HG02970 (cell line): ENCODE data around the gene EPHX1.
"Not testable (repeated sequence)": the region's sequence is repeated elsewhere in the genome, so short reads cannot be mapped to it uniquely, and the experiment has no call there.

Experiments
- ATAC-seq: cut with Tn5 transposase; IDR thresholded peaks from one replicate; pipeline ENCODE4 v1.9.1; 2021; ENCODE audit warnings: mild to moderate bottlenecking, moderate library complexity, moderate number of reproducible peaks; ENCODE audit not compliant: unreplicated experiment, low FRiP score

The EPHX1 gene

GRCh38 chr1:225879521-225880221, 69.7 kb downstream of the EPHX1 start:
- no peak for ATAC-seq

GRCh38 chr1:225880222-225880588, 70.3 kb downstream of the EPHX1 start:
- ATAC-seq, result no peak

DNA sequence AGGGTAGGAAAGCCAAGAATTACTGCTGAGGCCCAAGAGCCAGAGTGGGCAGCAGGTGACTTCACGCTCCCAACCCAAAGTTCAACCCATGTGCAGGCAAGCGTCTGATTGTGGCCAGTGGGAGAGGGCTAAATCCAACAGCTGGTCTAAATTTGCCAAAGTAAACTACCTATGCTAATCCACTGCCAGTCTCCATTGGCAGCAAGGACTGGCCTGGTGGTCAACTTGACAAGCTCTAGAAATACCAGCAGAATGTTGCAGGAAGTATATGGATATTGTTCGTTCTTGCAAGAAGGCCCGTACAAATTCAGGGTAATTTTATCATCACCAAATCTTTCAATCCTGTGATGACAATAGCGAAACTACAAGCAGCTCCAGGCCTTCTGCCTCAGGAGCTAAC, 70.7 kb downstream of the EPHX1 start:
- no peak for ATAC-seq

DNA sequence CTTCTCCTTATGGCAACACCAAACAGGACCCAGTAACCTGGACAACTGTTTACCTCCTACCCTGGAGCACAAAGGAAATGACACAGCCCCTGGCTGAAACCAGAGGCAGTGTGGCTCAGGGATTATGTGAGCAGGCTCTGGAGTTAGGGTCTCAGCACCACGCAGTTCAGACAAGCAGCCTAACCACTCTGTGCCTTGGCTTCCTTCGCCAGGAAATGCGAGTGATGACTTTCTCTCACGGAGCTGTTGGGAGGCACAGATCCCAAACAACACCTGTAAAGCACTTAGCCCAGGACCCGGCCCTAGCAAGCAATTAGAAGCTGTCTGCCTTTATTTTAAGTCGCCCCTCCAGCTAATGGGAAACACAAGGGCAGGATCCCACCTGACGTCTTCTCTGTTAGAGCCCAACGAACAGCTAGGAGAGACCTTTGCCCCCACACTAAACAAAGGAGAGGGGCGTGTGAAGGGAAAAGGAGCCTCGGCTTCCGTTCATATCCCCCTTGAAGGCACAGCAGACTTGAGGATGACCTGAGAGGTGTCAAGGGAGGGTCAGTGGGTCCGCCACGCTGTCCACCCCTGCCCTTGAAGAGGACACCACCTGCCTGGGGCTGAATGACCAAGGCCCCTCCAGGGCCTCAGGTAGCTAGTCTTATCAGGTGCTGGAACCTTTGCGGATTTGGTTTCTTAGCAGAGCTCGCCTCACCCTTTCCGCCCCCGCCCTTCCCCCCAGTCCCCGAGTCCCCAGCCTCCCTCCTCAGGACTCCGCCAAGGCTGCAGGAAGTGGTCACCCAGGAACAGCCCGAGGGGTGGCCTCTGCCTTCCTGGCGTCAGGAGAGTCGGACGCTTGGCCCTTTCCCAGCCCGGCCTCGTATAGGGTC, 71.4 kb downstream of the EPHX1 start:
- ATAC-seq, result no peak

DNA sequence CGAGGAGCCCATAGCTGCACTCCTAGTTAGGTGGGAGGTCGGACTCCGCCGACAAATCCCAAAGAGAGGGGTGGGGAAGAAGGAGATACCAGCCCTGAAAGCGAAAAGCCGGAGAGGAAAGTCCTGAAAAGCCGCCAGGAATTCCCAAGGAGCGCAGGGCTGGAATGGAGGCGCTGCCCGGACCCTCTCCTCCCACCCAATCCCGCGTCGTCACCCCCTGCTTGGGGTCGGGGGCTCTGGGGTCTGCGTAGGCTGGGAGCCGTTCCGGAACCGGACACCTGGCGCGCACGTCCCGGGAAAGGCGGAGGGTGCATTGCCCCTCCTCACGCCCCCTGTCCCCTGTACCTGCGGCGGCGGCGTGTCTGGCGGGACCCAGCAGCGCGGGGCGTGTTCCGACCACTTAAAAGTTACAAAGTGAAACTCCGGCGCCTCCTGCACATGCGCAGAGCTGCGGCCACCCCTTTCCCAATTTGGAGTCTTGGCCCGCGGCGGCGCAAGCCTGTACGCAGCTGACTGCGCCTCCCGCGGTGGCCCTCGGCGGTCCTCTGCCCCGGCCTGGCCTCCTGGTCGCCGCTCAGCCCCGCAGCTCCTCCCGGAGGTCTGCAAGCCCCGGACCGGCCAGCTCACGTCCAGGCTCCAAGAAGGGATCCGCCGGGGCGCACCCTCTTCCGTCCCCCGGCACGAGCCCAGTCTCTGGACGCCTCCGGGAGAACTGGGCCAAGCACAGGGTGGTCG, 72.2 kb downstream of the EPHX1 start, which contains the start of gene TMEM63A:
Gene TMEM63A (minus strand): TSS at position 422 of the 735 bp plus-strand sequence. CDS start 4,800 bp downstream, outside the sequence.
- ATAC-seq, result peak; percentile 70

DNA sequence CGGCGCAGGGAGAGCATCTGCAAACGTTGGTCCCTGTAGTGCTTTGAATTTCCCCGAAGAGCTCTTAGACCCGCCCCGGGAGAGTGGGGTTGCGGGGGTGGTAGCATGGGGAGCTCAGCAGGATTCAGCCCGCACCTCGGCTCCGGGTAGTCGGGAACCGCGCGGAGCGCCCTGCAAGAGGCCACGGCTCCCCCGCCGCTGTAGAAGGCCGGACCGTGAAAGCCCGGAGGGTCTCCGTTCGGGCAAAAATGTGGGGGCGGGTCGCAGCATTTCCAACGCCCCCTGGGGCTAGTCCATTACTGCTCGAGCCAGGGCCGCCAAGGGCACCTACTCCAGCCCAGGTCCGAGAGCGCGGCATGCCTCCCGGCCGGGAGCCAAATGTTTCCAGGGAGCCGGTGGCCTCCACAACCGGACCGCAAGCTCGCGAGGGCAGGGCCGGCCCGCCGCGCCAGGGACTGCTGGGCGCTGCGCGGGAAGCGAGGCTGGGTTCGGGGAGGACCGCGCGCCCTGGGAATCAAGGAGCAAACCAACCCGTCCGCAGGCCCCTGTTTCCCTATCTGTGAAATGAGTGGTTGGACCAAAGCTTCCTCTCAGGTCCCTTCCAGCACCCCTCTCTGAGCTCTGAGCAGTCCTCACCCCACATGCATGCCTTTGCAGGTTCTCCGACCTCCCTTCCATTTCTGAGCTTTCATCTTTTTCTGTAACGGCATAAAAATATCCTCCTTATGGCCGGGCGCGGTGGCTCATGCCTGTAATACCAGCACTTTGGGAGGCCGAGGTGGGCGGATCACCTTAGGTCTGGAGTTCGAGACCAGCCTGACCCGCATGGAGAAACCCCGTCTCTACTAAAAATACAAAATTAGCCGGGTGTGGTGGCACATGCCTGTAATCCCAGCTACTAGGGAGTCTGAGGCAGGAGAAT, 73.0 kb downstream of the EPHX1 start:
- peak; percentile 12 for ATAC-seq

DNA sequence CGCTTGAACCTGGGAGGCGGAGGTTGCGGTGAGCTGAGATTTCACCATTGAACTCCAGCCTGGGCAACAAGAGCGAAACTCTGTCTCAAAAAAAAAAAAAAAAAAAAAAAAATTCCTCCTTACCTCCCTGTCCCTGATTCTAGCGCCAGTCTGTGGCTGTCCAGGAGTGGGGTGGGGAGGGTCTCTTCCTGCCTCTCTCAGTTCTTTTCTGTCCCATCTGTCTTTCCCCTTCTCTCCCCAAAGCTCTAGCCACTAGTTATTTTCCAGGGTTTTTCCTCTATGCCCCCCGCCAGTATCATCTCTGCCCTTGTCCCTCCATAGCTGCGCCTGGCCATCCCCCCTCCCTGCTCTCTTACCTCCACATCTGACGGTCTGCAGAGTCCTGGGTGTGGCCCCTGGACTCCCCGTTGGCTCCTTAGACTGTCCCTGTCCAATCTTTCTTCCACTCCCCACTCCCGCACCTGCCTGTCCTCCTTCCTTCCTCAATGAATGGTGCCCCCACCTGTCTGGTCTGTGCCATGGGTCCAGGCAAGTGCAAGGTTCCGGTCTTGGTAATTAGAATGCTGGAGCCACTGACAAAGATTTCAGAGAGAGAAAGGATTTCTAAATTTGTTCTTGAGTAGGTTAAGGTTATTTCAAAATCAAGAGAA, 73.8 kb downstream of the EPHX1 start:
- no peak for ATAC-seq

DNA sequence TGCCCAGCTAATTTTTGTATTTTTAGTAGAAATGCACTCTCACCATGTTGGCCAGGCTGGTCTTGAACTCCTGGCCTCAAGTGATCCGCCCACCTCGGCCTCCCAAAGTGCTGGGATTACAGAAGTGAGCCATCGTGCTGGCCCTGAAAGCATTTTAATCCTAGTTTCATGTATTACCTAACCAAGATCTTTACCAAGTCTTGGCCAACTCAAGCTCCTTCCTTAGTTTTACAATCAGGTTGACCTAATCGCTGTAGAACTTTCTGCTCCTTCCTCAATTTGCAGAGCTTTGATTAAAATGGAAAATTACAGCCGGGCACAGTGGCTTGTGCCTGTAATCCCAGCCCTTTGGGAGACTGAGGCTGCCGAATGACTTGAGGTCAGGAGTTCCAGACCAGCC, 75.4 kb downstream of the EPHX1 start:
- no peak for ATAC-seq

- ATAC-seq, result no peak
These were observed 76.5 kb downstream of the EPHX1 start for GRCh38 chr1:225886159-225887029.

- ATAC-seq, result no peak
These were observed 77.0 kb downstream of the EPHX1 start for GRCh38 chr1:225887030-225887314.

GRCh38 chr1:225887554-225888288, 77.8 kb downstream of the EPHX1 start:
- not testable (repeated sequence) for ATAC-seq

DNA sequence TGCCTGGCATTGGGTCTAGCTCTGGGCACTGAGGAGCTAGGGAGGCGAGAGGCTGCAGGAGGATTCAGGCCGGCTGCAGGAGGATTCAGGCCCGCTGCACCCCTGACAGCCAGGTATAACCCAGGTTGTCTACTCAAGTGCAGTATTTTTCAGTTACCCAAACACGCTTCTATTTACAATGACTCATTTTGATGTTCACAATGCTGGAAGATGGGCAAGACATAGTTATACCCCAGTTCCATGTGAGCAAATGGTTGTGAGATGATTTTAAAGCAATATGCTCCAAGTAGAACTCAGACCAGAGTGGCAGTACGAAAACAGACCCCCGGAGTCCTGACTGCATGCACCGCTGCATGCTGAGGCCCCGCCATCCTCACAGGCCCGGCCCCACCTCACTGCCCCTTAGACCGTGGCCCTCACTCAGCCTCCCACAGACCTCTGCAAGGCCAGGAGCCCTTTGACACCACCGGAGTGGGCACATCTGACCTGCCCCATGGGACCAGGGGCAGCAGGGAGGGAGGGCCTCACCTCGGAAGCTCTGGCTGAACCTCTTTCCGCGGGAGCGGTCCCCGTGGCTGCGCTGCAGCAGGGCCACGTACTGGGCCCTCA, 78.5 kb downstream of the EPHX1 start:
- ATAC-seq, result no peak

DNA sequence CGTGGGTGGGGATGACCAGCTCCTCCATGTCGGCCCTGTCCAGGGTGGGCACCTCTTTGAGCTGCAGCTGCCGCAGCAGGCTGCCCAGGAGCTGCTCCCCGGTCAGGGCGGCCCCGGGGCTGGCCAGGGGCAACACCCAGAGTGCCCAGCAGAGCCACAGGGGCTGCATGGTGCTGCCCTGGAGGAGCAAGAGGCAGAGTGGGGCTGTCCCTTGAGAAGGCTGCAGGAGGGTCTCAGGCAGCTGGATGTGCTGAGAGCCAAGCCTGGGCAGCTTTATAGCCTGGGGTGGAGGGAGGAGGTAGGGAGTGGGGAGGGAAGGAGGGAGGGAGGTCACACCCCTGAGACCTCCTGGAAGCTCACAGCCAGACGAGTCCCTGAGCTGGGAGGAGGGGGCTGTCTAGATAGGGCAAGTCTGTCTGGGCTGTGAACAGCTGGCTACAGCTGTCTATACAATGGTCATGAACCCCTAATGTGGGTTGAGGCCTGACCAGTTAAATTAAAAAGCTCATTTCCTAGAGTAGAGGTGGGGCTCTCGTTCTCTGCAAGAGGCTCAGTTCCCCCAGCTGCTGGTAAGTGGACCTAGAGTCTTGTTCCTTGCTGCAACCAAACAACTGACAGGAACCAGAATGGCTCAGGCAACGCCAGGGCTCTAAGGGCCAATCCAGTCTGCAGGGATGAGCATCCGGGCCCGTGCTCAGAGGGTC, 79.1 kb downstream of the EPHX1 start, which contains the start of gene LEFTY1:
Gene LEFTY1 (minus strand): TSS at position 249 of the 704 bp plus-strand sequence. CDS start 80 bp downstream, at position 169.
- no peak for ATAC-seq

GRCh38 chr1:225889743-225890142, 79.8 kb downstream of the EPHX1 start:
- no peak for ATAC-seq

GRCh38 chr1:225890346-225891228, 80.7 kb downstream of the EPHX1 start:
- no peak for ATAC-seq
